Activated CD8-positive, alpha-beta memory T cell treated with anti-CD3 and anti-CD28 coated beads for 48 hours (primary cell): ENCODE measurements around the gene HDAC4.
A peak's percentile ranks its signal among the peaks of the same experiment; 100 is the strongest.

Source experiments
- DNase-seq, 3 experiments: peaks; one replicate each; pipeline ENCODE4 v3.0.0-alpha.2; 2020; ENCODE audit warnings: low read depth in 2 of 3, low spot score in 2 of 3

Gene HDAC4

GRCh38 chr2:239271882-239272281 lies 128.9 kb downstream of the HDAC4 start:
- DNase-seq = no peak

GRCh38 chr2:239271471-239271870 lies 129.3 kb downstream of the HDAC4 start:
- DNase-seq = no peak

- no peak for DNase-seq
These were observed 130.9 kb downstream of the HDAC4 start for GRCh38 chr2:239269916-239270315.

- DNase-seq = no peak
These were observed 131.5 kb downstream of the HDAC4 start for GRCh38 chr2:239269173-239269885.

GRCh38 chr2:239268549-239268948 lies 132.3 kb downstream of the HDAC4 start:
- DNase-seq = no peak

GRCh38 chr2:239268082-239268481 lies 132.7 kb downstream of the HDAC4 start:
- DNase-seq = no peak

- DNase-seq = peak in 2 of 3 experiments; percentile 74 to 76
These were observed 133.4 kb downstream of the HDAC4 start for GRCh38 chr2:239267288-239267951.

- DNase-seq = no peak
These were observed 134.0 kb downstream of the HDAC4 start for GRCh38 chr2:239266779-239267287.

- no peak for DNase-seq
These were observed 134.4 kb downstream of the HDAC4 start for GRCh38 chr2:239266434-239266766.

- no peak for DNase-seq
These were observed 135.0 kb downstream of the HDAC4 start for GRCh38 chr2:239265681-239266433.

- DNase-seq = no peak
These were observed 135.8 kb downstream of the HDAC4 start for GRCh38 chr2:239264838-239265651.

- DNase-seq = no peak
These were observed 136.4 kb downstream of the HDAC4 start for GRCh38 chr2:239264492-239264837.

- DNase-seq = no peak
These were observed 136.9 kb downstream of the HDAC4 start for GRCh38 chr2:239263669-239264491.

GRCh38 chr2:239263231-239263630 lies 137.6 kb downstream of the HDAC4 start:
- DNase-seq = no peak

GRCh38 chr2:239262484-239263230 lies 138.2 kb downstream of the HDAC4 start:
- no peak for DNase-seq

GRCh38 chr2:239261796-239262483 lies 138.9 kb downstream of the HDAC4 start:
- DNase-seq = no peak

- no peak for DNase-seq
These were observed 139.5 kb downstream of the HDAC4 start for GRCh38 chr2:239261356-239261755.

GRCh38 chr2:239260546-239261327 lies 140.1 kb downstream of the HDAC4 start:
- no peak for DNase-seq
